ENCODE data around the gene NEAT1.

The NEAT1 gene

DNA sequence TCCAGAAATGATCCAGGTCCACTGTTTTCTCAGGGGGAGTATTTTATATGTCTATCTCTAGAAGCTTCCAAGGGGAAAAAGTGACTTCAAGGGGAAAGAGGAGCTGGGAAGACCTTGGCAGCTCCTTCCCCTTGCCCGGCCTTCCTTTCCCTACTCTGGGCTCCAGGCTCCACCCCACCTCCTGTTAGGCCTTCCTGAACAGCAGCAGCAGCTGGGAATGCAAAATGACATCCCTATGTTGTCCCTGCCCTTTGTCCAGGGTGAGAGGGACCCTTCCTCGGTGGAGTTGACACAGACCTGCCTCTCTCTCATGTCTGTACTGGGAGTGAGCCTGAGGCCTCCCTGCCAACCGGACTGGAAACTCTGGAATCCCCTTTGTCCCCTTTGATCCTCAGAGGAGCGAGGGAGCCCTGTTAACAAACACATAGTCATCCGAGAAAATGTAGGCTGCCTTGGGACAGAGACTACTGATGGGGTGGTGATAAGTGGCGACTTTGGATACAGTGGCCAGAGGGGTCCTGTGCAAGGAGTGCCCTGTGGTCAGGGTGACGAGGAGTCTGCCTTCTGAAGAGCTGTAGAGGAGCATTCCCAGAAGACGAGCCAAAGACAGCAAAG is 67.2 kb downstream of the NEAT1 start:
- in situ Hi-C loops (cut with MboI; ENCODE audit: low pct_unique_long_range_greater_than_20kb, low sequenced_read_pairs) = no loop called here
- DNase-seq = no peak

DNA sequence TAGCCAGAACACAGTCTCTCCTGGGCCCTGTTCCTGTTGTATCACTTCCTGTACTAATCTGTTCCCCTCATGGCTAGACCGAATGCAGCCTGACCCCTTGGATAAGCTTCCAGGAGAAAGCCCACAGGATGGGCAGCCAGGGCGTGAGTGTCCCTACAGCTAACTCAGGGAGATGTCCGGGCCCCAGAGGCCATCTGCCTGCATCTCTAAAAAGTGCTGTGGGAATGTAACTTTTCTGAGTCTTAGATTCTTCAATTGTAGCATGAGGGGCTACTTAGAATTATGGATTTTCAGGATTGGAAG is 68.5 kb downstream of the NEAT1 start:
- no peak for DNase-seq
- in situ Hi-C loops (cut with MboI; ENCODE audit: low pct_unique_long_range_greater_than_20kb, low sequenced_read_pairs) = no loop called here

DNA sequence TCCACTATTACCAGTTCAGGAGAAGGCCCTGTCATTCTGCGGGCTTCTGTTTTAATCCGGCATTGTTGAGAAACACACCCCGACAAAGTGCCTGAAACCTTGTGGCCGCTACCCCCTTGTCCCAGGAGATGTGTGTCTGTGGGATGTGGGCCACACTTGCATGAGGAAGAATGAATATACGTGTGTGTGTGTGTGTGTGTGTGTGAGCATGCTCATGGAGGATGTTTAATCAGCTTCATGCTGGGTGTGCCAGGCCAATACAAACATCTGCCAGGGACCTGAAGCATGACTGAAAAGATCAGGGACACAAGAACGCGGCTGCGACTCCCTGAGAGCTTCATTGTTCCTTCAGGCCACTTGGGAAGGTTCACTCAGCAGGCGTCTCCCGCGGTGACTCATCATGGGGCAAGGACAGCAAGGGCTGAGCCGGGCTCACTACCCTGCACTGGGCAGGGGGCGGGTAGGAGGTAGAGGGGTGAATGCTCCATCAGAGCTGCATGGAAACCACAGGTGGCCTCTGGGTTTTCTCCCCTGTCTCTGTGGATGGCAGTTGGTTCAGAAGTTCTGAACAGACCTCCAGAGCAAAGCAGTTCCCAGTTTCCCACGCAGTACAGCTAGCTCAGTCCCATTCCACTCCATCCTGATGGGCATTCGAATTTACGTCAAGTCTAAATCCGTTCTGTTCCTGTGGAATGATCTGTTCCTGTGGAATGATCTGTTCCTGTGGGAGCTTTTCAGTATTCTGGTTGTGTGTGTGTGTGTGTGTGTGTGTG is 69.2 kb downstream of the NEAT1 start:
- in situ Hi-C loops (cut with MboI; ENCODE audit: low pct_unique_long_range_greater_than_20kb, low sequenced_read_pairs) = no loop called here

DNA sequence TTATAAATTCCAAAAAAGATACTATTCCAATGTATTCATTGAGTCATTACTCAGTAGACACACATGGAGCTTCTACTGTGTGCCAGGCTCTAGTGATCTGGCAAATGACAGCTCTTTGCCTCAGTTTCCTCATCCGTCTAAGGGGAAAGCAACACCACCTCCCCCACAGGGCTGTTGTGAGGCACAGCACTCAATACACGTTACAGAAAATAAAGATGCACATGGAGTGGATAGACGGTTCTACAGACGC is 69.7 kb downstream of the NEAT1 start:
- in situ Hi-C loops (cut with MboI; ENCODE audit: low pct_unique_long_range_greater_than_20kb, low sequenced_read_pairs) = no loop called here
- DNase-seq = no peak

More for the DNA sequence above, 69.2 kb downstream of the NEAT1 start:
- DNase-seq = peak; percentile 68

DNA sequence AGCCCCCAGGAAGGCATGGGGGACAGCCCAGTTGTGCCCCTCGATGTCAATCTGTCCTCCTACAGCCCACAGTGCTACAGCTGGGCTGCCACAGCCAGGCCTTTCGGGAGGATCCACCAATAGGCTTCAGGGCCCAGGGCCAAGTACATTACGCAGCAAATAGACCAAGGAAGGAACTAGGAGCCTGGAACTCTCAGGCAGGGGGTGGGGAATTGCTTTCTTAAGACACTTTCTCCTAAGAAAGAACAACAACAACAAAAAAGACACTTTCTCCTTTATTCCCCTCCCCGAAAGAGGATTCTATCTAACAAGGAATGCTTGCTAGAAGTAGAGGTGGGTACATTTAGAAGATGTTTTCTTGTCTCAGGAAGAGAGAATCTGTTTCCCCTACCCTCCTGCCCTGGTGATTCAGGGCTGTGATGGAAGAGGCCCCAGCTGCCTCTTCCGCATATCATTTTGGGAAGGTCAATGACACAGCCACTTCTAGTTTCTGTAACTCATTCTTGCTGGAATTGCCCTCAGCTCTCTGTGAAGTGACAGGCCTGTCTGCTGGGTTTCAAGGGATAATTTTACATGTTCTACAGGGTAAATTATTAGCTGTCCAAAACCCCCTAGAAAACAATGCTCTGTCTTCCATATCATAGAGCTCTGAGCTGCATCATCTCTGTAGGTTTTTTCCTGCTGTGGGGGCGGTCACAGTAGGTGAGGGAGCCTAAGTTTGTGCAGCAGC is 70.2 kb downstream of the NEAT1 start:
- in situ Hi-C loops (cut with MboI; ENCODE audit: low pct_unique_long_range_greater_than_20kb, low sequenced_read_pairs) = no loop called here
- peak; percentile 79 for DNase-seq

DNA sequence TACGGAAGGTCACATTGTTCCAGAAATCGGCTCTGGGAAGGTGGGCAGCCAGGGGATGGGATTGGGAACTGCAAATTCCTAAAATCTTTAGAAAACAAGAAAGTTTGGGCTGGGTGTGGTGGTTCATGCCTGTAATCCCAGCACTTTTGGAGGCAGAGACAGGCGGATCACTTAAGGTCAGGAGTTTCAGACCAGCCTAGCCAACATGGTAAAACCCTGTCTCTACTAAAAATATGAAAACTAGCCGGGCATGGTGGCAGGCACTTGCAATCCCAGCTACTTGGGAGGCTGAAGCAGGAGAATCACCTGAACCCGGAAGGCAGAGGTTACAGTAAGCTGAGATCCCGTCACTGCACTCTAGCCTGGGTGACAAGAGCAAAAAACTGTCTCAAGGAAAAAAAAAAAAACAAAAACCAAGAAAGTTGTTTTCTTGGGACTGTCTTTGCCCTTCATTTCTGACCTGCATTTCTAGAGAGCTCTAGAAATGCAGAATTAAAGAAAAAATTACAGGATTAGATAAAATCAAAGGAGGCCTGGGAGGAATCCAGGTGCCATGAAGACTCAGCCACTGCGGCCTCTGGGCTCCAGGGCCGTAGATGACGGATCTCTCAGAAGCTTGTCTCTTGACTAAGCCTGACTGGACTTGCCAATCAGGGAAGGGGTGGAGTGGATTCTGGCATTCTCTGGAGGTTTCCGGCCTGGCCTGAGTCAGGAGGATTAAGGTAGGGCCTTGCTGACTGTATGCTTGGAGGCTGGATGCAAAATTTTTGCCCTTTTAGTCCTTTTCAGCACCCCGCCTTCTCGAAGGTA is 71.0 kb downstream of the NEAT1 start:
- DNase-seq = no peak
- in situ Hi-C loops (cut with MboI; ENCODE audit: low pct_unique_long_range_greater_than_20kb, low sequenced_read_pairs) = no loop called here
